Activated CD8-positive, alpha-beta T cell treated with anti-CD3 and anti-CD28 coated beads, Interleukin-2, amount 10 ng/mL, durations not matched to agents 7 days and 5 days (primary cell): ENCODE results near the gene TOP1. TPM values are rescaled to one million over a fixed set of nuclear protein-coding genes. Genes with fewer than 3 reads are reported as not detected.

Source experiments
- ATAC-seq: fragments of 150-1000 bp; cut with Tn5 transposase; one replicate; pipeline ENCODE4 v1.10.0; 2021; ENCODE audit warnings: moderate library complexity
- CTCF ChIA-PET: fragments of 350-600 bp; sonication (Branson Sonifier 250); formaldehyde crosslinking; loops from one replicate; lab custom pipeline; 2021; ENCODE audit warnings: antibody characterized with exemption; lab: Charles Lee
- POLR2A ChIA-PET: fragments of 350-600 bp; sonication (Branson Sonifier 250); formaldehyde crosslinking; loops from one replicate; lab custom pipeline; 2021; ENCODE audit warnings: antibody characterized with exemption; lab: Charles Lee
- DNase-seq: peaks from one replicate; pipeline ENCODE4 v3.0.0-alpha.2; 2020
- H3K27ac Mint-ChIP-seq: one replicate; pipeline ENCODE4 v1.8.0; 2021; ENCODE audit warnings: mild to moderate bottlenecking, mixed read lengths
- H3K27me3 Mint-ChIP-seq: one replicate; pipeline ENCODE4 v1.8.0; 2021; ENCODE audit warnings: low read depth, mixed read lengths
- H3K36me3 Mint-ChIP-seq: one replicate; pipeline ENCODE4 v1.8.0; 2021; ENCODE audit warnings: low read depth, mixed read lengths
- H3K4me1 Mint-ChIP-seq: one replicate; pipeline ENCODE4 v1.8.0; 2021; ENCODE audit warnings: low read depth, mixed read lengths
- H3K4me3 Mint-ChIP-seq: one replicate; pipeline ENCODE4 v1.8.0; 2021; ENCODE audit warnings: mild to moderate bottlenecking, mixed read lengths
- H3K9me3 Mint-ChIP-seq: one replicate; pipeline ENCODE4 v1.8.0; 2022; ENCODE audit warnings: mixed read lengths; ENCODE audit not compliant: insufficient read depth
- total RNA-seq, 2 experiments: library from RNA; stranded (reverse); gene quantifications; one replicate each; pipeline ENCODE4 v1.2.3, GENCODE V29; 2021

Gene TOP1
- total RNA-seq, 2 experiments from 2014 or later: 89.1 to 91.5 TPM

DNA sequence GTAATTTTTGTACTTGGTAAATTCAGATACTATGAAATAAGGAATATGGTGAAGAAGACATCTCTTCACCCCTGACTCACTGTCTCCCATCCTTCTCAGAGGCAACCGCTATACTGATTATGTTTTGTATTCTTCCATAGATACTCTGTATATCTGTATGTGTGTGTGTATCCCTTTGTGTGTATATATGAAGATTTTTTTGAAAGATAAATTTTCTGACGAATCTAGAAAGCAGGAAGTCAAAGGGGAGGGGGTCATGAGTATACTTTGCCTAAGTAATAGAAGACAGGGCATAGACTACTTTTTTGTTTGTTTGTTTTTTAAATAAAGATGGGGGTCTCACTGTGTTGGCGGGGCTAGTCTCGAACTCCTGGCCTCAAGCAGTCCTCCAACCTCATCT, 48.2 kb downstream of the TOP1 start:
- peaks cover 58% of the 10 kb centered on the region for H3K36me3 Mint-ChIP-seq
- ATAC-seq (peak; percentile 27), DNase-seq (no peak)
- CTCF ChIA-PET: interaction anchor here (0.6 to 20.5 kb wide), 8 partner anchors 9 to 108 kb away, joined by 3 to 217 read pairs (median 5); no protein-coding TSS in a partner anchor
- POLR2A ChIA-PET: interaction anchor here (0.9 kb wide), 1 partner anchor 85 kb away, joined by 4 read pairs; no protein-coding TSS in a partner anchor
- no peak overlapping the region for H3K4me3 Mint-ChIP-seq
- H3K9me3 Mint-ChIP-seq: no peaks in the 10 kb centered on the region
- H3K27me3 Mint-ChIP-seq: no peaks in the 10 kb centered on the region
- peaks cover 84% of the 10 kb centered on the region for H3K4me1 Mint-ChIP-seq
- H3K27ac Mint-ChIP-seq: peak overlapping the region; percentile 51

DNA sequence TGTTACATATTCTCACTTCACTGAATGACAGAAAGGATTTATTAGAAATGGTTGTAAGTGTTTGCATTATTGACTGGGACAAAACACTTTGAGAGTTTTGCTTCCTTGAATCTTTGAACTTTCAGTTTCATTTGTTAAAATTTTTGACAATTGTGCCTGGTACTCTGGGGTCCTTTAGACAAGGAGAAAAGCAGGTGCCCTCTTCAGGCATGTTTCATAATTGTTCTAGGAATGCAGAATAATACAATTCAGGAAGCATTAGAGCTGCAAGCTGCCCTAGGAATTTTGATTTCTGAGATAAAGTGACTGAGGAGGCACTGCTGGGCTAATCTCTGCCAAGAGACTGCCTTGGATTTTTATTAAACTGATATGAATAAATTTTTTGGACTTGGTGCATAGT, 49.7 kb downstream of the TOP1 start:
- peak overlapping the region; percentile 36 for H3K4me3 Mint-ChIP-seq
- peaks cover 65% of the 10 kb centered on the region for H3K36me3 Mint-ChIP-seq
- H3K27ac Mint-ChIP-seq: peak overlapping the region; percentile 27
- POLR2A ChIA-PET: no interaction called here
- H3K9me3 Mint-ChIP-seq: no peaks in the 10 kb centered on the region
- CTCF ChIA-PET: interaction anchor here (1.9 to 20.5 kb wide), 5 partner anchors 9 to 88 kb away, joined by 5 to 217 read pairs (median 13); no protein-coding TSS in a partner anchor
- no peaks in the 10 kb centered on the region for H3K27me3 Mint-ChIP-seq
- peak; percentile 36 for ATAC-seq
- peaks cover 77% of the 10 kb centered on the region for H3K4me1 Mint-ChIP-seq
- DNase-seq: peak; percentile 26

DNA sequence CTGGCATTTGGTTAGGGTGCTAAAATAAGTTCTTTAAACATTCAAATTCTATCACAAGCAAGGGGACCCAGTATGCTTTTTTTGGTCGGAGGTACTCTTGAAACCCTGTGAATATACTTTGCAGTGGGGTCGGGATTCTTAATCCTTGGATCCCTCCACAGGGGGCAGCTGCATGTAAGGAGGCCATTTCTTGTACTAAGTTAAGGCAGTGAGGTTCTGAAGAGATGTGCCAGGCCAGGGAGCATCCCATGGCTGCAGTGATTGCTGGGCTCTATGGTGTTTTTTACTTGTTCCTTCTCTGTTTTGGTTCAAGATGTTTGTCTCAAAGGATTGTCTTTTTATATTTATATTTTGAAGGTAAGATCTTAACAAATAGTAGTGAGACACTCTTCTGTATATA, 50.4 kb downstream of the TOP1 start:
- H3K9me3 Mint-ChIP-seq: no peaks in the 10 kb centered on the region
- H3K36me3 Mint-ChIP-seq: peaks cover 72% of the 10 kb centered on the region
- peaks cover 69% of the 10 kb centered on the region for H3K4me1 Mint-ChIP-seq
- ATAC-seq (no peak), DNase-seq (no peak)
- H3K4me3 Mint-ChIP-seq: no peak overlapping the region
- POLR2A ChIA-PET: no interaction called here
- H3K27me3 Mint-ChIP-seq: no peaks in the 10 kb centered on the region
- H3K27ac Mint-ChIP-seq: peak overlapping the region; percentile 21
- CTCF ChIA-PET: interaction anchor here (0.9 to 20.5 kb wide), 7 partner anchors 9 to 111 kb away, joined by 3 to 217 read pairs (median 6); no protein-coding TSS in a partner anchor

DNA sequence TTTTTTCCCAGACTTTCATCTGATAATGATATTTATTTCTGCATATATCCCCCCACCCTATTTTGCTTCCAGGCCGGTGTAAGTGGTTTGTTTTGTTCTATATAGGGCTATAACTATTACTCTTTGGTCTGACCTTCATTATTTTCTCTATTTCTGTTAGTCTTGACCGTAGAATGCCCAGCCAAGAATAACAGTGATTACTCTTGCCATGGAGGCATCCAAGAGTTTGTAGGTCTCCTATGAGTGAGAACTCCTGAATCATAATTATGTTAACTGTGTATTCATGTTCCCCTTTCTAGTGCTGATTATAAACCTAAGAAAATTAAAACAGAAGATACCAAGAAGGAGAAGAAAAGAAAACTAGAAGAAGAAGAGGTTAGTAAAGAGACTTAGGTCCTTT, 52.2 kb downstream of the TOP1 start:
- no peak overlapping the region for H3K4me3 Mint-ChIP-seq
- ATAC-seq (no peak), DNase-seq (no peak)
- H3K27me3 Mint-ChIP-seq: no peaks in the 10 kb centered on the region
- CTCF ChIA-PET: interaction anchor here (1.5 to 20.5 kb wide), 6 partner anchors 14 to 113 kb away, joined by 5 to 217 read pairs (median 12); no protein-coding TSS in a partner anchor
- peaks cover 57% of the 10 kb centered on the region for H3K4me1 Mint-ChIP-seq
- peak overlapping the region; percentile 22 for H3K27ac Mint-ChIP-seq
- POLR2A ChIA-PET: no interaction called here
- no peaks in the 10 kb centered on the region for H3K9me3 Mint-ChIP-seq
- H3K36me3 Mint-ChIP-seq: peaks cover 84% of the 10 kb centered on the region

DNA sequence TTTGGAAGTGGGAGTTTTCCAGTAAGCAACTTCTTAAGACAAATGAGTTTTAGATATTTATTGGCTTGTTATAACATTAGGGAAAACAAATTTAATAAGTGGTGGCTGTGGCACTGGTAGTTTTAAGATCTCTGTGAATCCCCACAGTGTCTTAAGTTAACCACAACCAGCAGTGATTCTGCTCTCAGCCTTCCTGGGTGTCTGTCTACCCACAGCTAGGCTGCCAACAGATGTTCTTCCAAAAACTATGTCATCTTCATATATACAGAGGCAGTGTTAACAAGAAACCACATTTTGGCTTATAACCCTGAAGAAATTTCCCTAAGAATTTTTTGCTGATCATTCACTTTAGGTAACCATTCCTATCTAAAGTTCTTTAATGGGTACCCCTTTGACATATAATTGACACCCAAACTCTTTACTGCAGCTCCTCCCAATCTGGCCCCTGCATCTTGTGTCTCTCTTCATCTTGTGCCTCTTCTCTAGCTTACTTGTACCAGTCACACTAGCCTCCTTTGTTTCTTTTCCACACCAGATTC, 52.7 kb downstream of the TOP1 start:
- CTCF ChIA-PET: interaction anchor here (1.5 to 20.5 kb wide), 4 partner anchors 14 to 113 kb away, joined by 5 to 217 read pairs (median 12); no protein-coding TSS in a partner anchor
- Mint-ChIP-seq H3K36me3 (peaks cover 81% of the 10 kb centered on the region), H3K27ac (peak overlapping the region; percentile 22)

DNA sequence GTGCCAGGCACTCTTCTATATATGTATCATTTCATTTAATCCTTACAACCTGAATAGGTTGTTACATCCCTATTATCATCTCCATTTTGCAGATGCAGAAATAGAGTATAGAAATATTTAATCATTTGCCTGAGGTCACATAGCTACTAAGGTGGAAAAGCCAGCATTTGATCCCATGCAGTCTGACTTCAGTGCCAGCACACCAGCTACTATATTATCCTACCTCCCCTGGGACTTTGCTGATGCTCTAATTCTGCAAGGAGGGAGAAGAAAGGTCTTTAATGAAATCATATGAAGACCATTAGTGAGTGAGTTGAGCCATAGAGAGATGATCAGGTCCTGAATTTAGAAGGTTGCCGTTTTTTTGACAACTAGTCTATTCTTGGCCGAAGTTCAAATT, 53.7 kb downstream of the TOP1 start:
- Mint-ChIP-seq H3K27me3 (no peaks in the 10 kb centered on the region), H3K4me1 (peaks cover 54% of the 10 kb centered on the region), H3K27ac (no peak overlapping the region), H3K9me3 (no peaks in the 10 kb centered on the region), H3K4me3 (no peak overlapping the region), H3K36me3 (peaks cover 81% of the 10 kb centered on the region)
- DNase-seq: no peak
- no peak for ATAC-seq
- ChIA-PET POLR2A (interaction anchor here (0.6 to 1.4 kb wide), 2 partner anchors 54 to 91 kb away, joined by 3 read pairs; no protein-coding TSS in a partner anchor), CTCF (interaction anchor here (1.5 to 20.5 kb wide), 3 partner anchors 13 to 114 kb away, joined by 5 to 217 read pairs (median 10); no protein-coding TSS in a partner anchor)

More for the DNA sequence above, 52.7 kb downstream of the TOP1 start:
- POLR2A ChIA-PET: interaction anchor here (1.4 kb wide), 1 partner anchor 90 kb away, joined by 3 read pairs; no protein-coding TSS in a partner anchor
- DNase-seq: no peak
- no peaks in the 10 kb centered on the region for H3K9me3 Mint-ChIP-seq
- no peaks in the 10 kb centered on the region for H3K27me3 Mint-ChIP-seq
- H3K4me3 Mint-ChIP-seq: no peak overlapping the region
- peak; percentile 49 for ATAC-seq
- H3K4me1 Mint-ChIP-seq: peaks cover 54% of the 10 kb centered on the region

DNA sequence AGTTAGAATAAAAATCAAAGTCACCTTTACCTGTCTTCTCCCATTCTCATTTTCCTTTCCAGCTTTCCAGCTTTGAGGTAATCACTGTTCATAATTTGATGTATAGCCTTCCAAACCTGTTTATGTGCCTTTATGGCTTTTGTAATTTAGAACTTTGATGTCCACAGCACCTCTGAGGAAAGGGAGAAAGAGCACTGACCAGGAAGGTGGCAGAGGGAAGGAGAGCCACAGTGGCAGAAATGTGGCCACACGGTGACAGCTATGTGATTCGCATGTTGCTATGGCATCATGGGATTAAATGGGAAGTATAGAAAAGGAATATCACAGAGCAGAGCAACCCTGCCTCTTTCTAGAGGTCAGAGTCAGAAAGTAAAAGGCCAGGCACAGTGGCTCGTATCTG, 57.0 kb downstream of the TOP1 start:
- CTCF ChIA-PET: interaction anchor here (1.1 to 2.4 kb wide), 5 partner anchors 9 to 123 kb away, joined by 3 to 10 read pairs (median 5); no protein-coding TSS in a partner anchor
- Mint-ChIP-seq H3K9me3 (no peaks in the 10 kb centered on the region), H3K4me1 (peaks cover 35% of the 10 kb centered on the region), H3K4me3 (no peak overlapping the region), H3K36me3 (peaks cover 73% of the 10 kb centered on the region), H3K27me3 (no peaks in the 10 kb centered on the region), H3K27ac (peak overlapping the region; percentile 10)
- ATAC-seq: no peak
- no peak for DNase-seq
- POLR2A ChIA-PET: no interaction called here

DNA sequence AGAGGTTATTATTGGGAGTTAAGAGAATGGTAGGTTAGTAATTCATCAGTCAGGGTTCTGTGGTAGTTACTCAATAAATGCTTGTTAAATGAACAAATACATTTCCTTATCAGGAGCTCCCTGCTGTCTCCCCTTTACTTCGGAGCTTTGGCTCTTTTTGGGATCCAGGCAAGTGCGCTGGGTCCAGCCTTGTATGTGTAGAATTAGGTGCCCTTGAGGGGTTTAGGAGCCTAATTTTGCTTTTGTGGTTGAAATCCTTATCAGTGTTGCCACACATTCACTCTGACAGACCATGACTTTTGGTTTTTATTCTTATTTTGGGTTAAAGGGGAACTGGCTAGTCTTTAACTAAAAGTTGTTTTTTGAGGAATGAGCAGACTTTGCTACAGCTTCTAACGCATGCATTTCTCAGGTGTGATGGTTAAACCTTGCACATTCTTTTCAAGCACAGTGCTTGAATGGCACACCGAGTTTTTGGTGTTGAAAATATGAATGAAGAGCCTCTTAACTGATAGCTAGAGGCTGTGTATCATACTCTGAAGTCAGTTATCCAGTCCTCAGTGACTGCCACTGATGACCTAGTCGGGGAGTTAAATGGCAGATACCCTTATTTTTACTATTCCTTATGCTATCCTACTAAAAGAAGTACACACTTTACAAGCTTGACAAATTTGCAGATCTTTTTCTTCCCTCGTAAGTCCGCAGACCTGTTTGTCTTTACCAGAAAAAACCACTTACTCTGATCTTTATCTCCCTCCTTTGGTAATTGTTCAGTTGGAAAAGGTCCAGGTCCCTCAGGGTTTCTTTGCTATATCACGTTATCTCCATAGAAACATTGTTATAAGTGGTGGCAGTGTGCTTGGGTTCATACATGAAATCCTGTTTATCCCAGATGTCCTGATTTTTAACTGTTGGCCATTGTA, 58.0 kb downstream of the TOP1 start:
- no peaks in the 10 kb centered on the region for H3K27me3 Mint-ChIP-seq
- DNase-seq (no peak), ATAC-seq (no peak)
- peak overlapping the region; percentile 32 for H3K27ac Mint-ChIP-seq
- peaks cover 67% of the 10 kb centered on the region for H3K36me3 Mint-ChIP-seq
- peaks cover 25% of the 10 kb centered on the region for H3K4me1 Mint-ChIP-seq
- POLR2A ChIA-PET: no interaction called here
- no peak overlapping the region for H3K4me3 Mint-ChIP-seq
- no peaks in the 10 kb centered on the region for H3K9me3 Mint-ChIP-seq
- CTCF ChIA-PET: interaction anchor here (0.6 to 2.5 kb wide), 6 partner anchors 8 to 382 kb away, joined by 3 to 20 read pairs (median 6); no protein-coding TSS in a partner anchor

DNA sequence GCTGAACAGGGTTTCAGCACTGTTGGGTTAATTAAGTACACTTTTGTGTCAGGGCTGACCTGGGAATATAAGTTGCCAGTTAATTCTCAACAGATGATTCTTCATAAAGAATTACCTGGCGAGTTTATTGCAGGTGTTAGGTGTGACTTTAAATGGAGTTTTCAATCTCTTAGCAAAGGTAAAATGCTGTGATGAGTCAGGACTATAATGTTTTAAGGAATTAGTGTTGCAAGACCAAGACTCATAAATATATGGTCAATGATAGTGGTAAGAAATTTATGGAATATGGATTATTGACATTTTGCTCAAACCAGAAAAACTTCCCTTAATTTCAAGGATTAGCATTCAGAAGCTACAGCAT, 58.7 kb downstream of the TOP1 start:
- ChIA-PET POLR2A (no interaction called here), CTCF (interaction anchor here (1.1 to 2.5 kb wide), 5 partner anchors 7 to 119 kb away, joined by 5 to 20 read pairs (median 6); no protein-coding TSS in a partner anchor)
- DNase-seq: no peak
- Mint-ChIP-seq H3K4me1 (peaks cover 21% of the 10 kb centered on the region), H3K4me3 (no peak overlapping the region), H3K36me3 (peaks cover 69% of the 10 kb centered on the region), H3K27ac (peak overlapping the region; percentile 32), H3K9me3 (no peaks in the 10 kb centered on the region), H3K27me3 (no peaks in the 10 kb centered on the region)
- no peak for ATAC-seq

DNA sequence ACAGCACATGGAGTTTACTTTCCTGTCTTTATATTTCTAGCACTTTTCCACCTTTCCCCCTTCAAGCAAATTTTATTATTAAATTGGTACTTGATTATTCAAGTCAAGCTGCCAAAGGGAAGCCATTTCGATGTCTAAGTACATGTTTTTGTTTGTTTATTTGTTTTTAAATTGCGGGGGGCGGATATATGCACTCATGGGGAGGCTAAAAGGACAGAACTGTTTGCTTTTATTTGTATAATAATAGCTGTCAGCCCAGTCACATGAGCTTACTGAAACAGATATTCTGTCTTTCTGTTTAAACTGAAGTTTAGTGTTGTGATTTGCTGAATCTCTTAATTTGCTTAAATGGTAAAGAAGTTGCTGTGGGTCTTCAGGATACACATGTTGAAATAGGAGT, 59.2 kb downstream of the TOP1 start:
- no peak for ATAC-seq

DNA sequence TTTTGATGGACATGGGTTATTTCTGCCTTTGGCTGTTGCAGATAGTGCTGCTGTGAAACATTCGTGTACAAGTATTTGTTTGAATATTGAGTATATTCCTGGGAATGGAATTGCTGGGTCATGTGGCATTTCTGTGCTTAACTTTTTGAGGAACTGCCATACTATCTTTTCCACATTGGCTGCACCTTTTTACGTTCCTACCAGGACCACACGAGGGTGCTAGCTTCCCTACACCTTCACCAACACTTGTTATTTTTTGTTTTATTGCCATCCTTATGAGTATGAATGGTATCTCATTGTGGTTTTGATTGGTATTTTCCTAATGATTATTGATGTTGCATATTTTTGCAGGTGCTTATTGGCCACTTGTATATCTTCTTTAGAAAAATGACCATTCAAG, 60.9 kb downstream of the TOP1 start:
- Mint-ChIP-seq H3K4me1 (peaks cover 19% of the 10 kb centered on the region), H3K27me3 (no peaks in the 10 kb centered on the region), H3K4me3 (no peak overlapping the region), H3K27ac (no peak overlapping the region), H3K9me3 (no peaks in the 10 kb centered on the region), H3K36me3 (peaks cover 63% of the 10 kb centered on the region)
- ChIA-PET CTCF (interaction anchor here (1.0 to 1.6 kb wide), 4 partner anchors 15 to 123 kb away, joined by 3 to 7 read pairs (median 4); no protein-coding TSS in a partner anchor), POLR2A (no interaction called here)
- ATAC-seq: no peak
- no peak for DNase-seq

More for the DNA sequence above, 59.2 kb downstream of the TOP1 start:
- ChIA-PET CTCF (interaction anchor here (1.1 to 2.5 kb wide), 4 partner anchors 10 to 120 kb away, joined by 5 to 20 read pairs (median 6); no protein-coding TSS in a partner anchor), POLR2A (no interaction called here)
- Mint-ChIP-seq H3K4me3 (no peak overlapping the region), H3K27me3 (no peaks in the 10 kb centered on the region), H3K4me1 (peaks cover 18% of the 10 kb centered on the region), H3K27ac (no peak overlapping the region), H3K36me3 (peaks cover 70% of the 10 kb centered on the region), H3K9me3 (no peaks in the 10 kb centered on the region)
- no peak for DNase-seq
